ENCODE measurements around the gene SMIM32. TPM values are rescaled to one million over a fixed set of nuclear protein-coding genes. Genes with fewer than 3 reads are reported as not detected.

Gene SMIM32
- total RNA-seq, 1 donor from 2014 or later: not detected

- no peak overlapping the region for H3K27ac Mint-ChIP-seq
- H3K4me3 Mint-ChIP-seq: no peak overlapping the region
- peaks cover 5% of the 10 kb centered on the region for H3K36me3 Mint-ChIP-seq (ENCODE audit: low read depth)
- H3K4me1 Mint-ChIP-seq: peaks cover 3% of the 10 kb centered on the region
- H3K27me3 Mint-ChIP-seq: no peaks in the 10 kb centered on the region
- DNase-seq: no peak
- no peaks in the 10 kb centered on the region for H3K9me3 Mint-ChIP-seq
- intact Hi-C loops (cut with micrococcal nuclease): no loop called here
Observed at GRCh38 chr5:136149891-136150290, 43.1 kb downstream of the SMIM32 start.

GRCh38 chr5:136147632-136148031 is 45.3 kb downstream of the SMIM32 start:
- intact Hi-C loops (cut with micrococcal nuclease): no loop called here
- no peaks in the 10 kb centered on the region for H3K9me3 Mint-ChIP-seq
- H3K4me1 Mint-ChIP-seq: peaks cover 3% of the 10 kb centered on the region
- DNase-seq: no peak
- H3K27me3 Mint-ChIP-seq: no peaks in the 10 kb centered on the region
- H3K27ac Mint-ChIP-seq: no peak overlapping the region
- no peak overlapping the region for H3K4me3 Mint-ChIP-seq
- no peaks in the 10 kb centered on the region for H3K36me3 Mint-ChIP-seq (ENCODE audit: low read depth)

GRCh38 chr5:136146201-136146600 is 46.8 kb downstream of the SMIM32 start:
- Mint-ChIP-seq H3K27ac (no peak overlapping the region), H3K4me3 (no peak overlapping the region), H3K36me3 (ENCODE audit: low read depth) (no peaks in the 10 kb centered on the region), H3K27me3 (no peaks in the 10 kb centered on the region), H3K9me3 (no peaks in the 10 kb centered on the region), H3K4me1 (no peaks in the 10 kb centered on the region)
- intact Hi-C loops (cut with micrococcal nuclease): no loop called here
- no peak for DNase-seq

- H3K9me3 Mint-ChIP-seq: no peaks in the 10 kb centered on the region
- H3K4me3 Mint-ChIP-seq: no peak overlapping the region
- no peak overlapping the region for H3K27ac Mint-ChIP-seq
- intact Hi-C loops (cut with micrococcal nuclease): no loop called here
- H3K36me3 Mint-ChIP-seq (ENCODE audit: low read depth): no peaks in the 10 kb centered on the region
- no peaks in the 10 kb centered on the region for H3K4me1 Mint-ChIP-seq
- no peaks in the 10 kb centered on the region for H3K27me3 Mint-ChIP-seq
- no peak for DNase-seq
Observed at GRCh38 chr5:136145030-136145429, 47.9 kb downstream of the SMIM32 start.

GRCh38 chr5:136143763-136144162 is 49.2 kb downstream of the SMIM32 start:
- no peaks in the 10 kb centered on the region for H3K9me3 Mint-ChIP-seq
- H3K4me3 Mint-ChIP-seq: no peak overlapping the region
- H3K36me3 Mint-ChIP-seq (ENCODE audit: low read depth): no peaks in the 10 kb centered on the region
- H3K27me3 Mint-ChIP-seq: peaks cover 3% of the 10 kb centered on the region
- peaks cover 3% of the 10 kb centered on the region for H3K4me1 Mint-ChIP-seq
- intact Hi-C loops (cut with micrococcal nuclease): no loop called here
- no peak for DNase-seq
- H3K27ac Mint-ChIP-seq: no peak overlapping the region

- H3K4me1 Mint-ChIP-seq: peaks cover 4% of the 10 kb centered on the region
- no peaks in the 10 kb centered on the region for H3K9me3 Mint-ChIP-seq
- DNase-seq: no peak
- intact Hi-C loops (cut with micrococcal nuclease): no loop called here
- no peaks in the 10 kb centered on the region for H3K36me3 Mint-ChIP-seq (ENCODE audit: low read depth)
- no peak overlapping the region for H3K27ac Mint-ChIP-seq
- H3K4me3 Mint-ChIP-seq: no peak overlapping the region
- H3K27me3 Mint-ChIP-seq: peaks cover 3% of the 10 kb centered on the region
Observed at GRCh38 chr5:136143312-136143711, 49.6 kb downstream of the SMIM32 start.

GRCh38 chr5:136141561-136141960 is 51.4 kb downstream of the SMIM32 start:
- Mint-ChIP-seq H3K9me3 (no peaks in the 10 kb centered on the region), H3K36me3 (ENCODE audit: low read depth) (no peaks in the 10 kb centered on the region), H3K27ac (no peak overlapping the region), H3K27me3 (peaks cover 6% of the 10 kb centered on the region), H3K4me1 (peaks cover 7% of the 10 kb centered on the region), H3K4me3 (no peak overlapping the region)
- intact Hi-C loops (cut with micrococcal nuclease): no loop called here
- no peak for DNase-seq

Other genes with a start within 250 kb of the SMIM32 start
- gene LECT2, start 238.2 kb downstream of the SMIM32 start, total RNA-seq: not detected in 2 replicates
- not detected in 2 replicates for gene TGFBI, start 164.2 kb downstream of the SMIM32 start, total RNA-seq
- gene SMAD5, start 60.3 kb downstream of the SMIM32 start, total RNA-seq: 12.8 and 16.7 TPM in 2 replicates
- gene TRPC7, start 172.4 kb upstream of the SMIM32 start, total RNA-seq: not detected in 2 replicates